PC-3 (cell line): Measurements from ENCODE around the gene SLC46A2.

Experiments used
- EZH2 ChIP-seq: fragments of 300-600 bp; sonication (generic); IDR thresholded peaks from one replicate; pipeline ENCODE4 v1.6.1; 2017; ENCODE audit warnings: antibody characterized with exemption, mild to moderate bottlenecking, low read length; ENCODE audit not compliant: unreplicated experiment
- TF ChIP-seq, protein P1 (sequence below): fragments of 300-600 bp; sonication (generic); conservative IDR thresholded peaks from 2 replicates; pipeline ENCODE4 v1.5.1; 2017; ENCODE audit warnings: antibody characterized with exemption, low read depth, mild to moderate bottlenecking, low read length

GRCh38 chr9:112858625-112859147, 32.0 kb downstream of the SLC46A2 start:
- TF ChIP-seq, protein P1, sequence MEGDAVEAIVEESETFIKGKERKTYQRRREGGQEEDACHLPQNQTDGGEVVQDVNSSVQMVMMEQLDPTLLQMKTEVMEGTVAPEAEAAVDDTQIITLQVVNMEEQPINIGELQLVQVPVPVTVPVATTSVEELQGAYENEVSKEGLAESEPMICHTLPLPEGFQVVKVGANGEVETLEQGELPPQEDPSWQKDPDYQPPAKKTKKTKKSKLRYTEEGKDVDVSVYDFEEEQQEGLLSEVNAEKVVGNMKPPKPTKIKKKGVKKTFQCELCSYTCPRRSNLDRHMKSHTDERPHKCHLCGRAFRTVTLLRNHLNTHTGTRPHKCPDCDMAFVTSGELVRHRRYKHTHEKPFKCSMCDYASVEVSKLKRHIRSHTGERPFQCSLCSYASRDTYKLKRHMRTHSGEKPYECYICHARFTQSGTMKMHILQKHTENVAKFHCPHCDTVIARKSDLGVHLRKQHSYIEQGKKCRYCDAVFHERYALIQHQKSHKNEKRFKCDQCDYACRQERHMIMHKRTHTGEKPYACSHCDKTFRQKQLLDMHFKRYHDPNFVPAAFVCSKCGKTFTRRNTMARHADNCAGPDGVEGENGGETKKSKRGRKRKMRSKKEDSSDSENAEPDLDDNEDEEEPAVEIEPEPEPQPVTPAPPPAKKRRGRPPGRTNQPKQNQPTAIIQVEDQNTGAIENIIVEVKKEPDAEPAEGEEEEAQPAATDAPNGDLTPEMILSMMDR, result no peak
- TF ChIP-seq EZH2, result no peak
